Neural progenitor cell (in vitro differentiated cells): ENCODE measurements around the gene NLK. TPM values are rescaled to one million over a fixed set of nuclear protein-coding genes. Genes with fewer than 3 reads are reported as not detected.

Experiments used
- DNase-seq: peaks from one replicate; pipeline ENCODE4 v3.0.0-alpha.2; 2016; ENCODE audit warnings: low spot score
- H2AFZ ChIP-seq: fragments of 200-600 bp; sonication (generic); replicated peaks from 2 replicates; pipeline ENCODE4 v1.6.1; 2016; ENCODE audit warnings: antibody characterized with exemption
- H3F3A ChIP-seq: fragments of 200-600 bp; sonication (generic); 2 replicates; pipeline ENCODE4 v1.6.1; 2016; ENCODE audit warnings: antibody characterized with exemption, low read depth
- H3K27ac ChIP-seq: fragments of 200-600 bp; sonication (generic); 2 replicates; pipeline ENCODE4 v1.5.1; 2016; ENCODE audit warnings: mild to moderate bottlenecking
- H3K27me3 ChIP-seq: fragments of 200-600 bp; sonication (generic); 2 replicates; pipeline ENCODE4 v1.6.1; 2016; ENCODE audit warnings: mild to moderate bottlenecking, moderate library complexity
- H3K36me3 ChIP-seq: fragments of 200-600 bp; sonication (generic); 2 replicates; pipeline ENCODE4 v1.5.1; 2016
- H3K4me1 ChIP-seq: fragments of 200-600 bp; sonication (generic); 2 replicates; pipeline ENCODE4 v1.6.1; 2016; ENCODE audit warnings: mixed run types
- H3K4me2 ChIP-seq: fragments of 200-600 bp; sonication (generic); 2 replicates; pipeline ENCODE4 v1.6.1; 2016
- H3K4me3 ChIP-seq: fragments of 200-600 bp; sonication (generic); 2 replicates; pipeline ENCODE4 v1.5.1; 2016
- H3K79me2 ChIP-seq: fragments of 200-600 bp; sonication (generic); 2 replicates; pipeline ENCODE4 v1.6.1; 2016; ENCODE audit warnings: low read depth
- H3K9ac ChIP-seq: fragments of 200-600 bp; sonication (generic); 2 replicates; pipeline ENCODE4 v1.6.1; 2016
- H3K9me3 ChIP-seq: fragments of 200-600 bp; sonication (generic); 2 replicates; pipeline ENCODE4 v1.5.1; 2016; ENCODE audit warnings: low read depth
- H4K20me1 ChIP-seq: fragments of 200-600 bp; sonication (generic); 2 replicates; pipeline ENCODE4 v1.6.1; 2016; ENCODE audit warnings: low read depth
- H3K27ac Mint-ChIP-seq: 3 replicates; pipeline ENCODE4 v1.8.0; 2021; ENCODE audit warnings: mixed read lengths
- H3K27me3 Mint-ChIP-seq: 2 replicates; pipeline ENCODE4 v1.8.0; 2022; ENCODE audit warnings: low read depth, mild to moderate bottlenecking, inconsistent platforms, moderate library complexity, mixed read lengths; ENCODE audit not compliant: insufficient read depth
- H3K36me3 Mint-ChIP-seq: 3 replicates; pipeline ENCODE4 v1.8.0; 2021; ENCODE audit warnings: mixed read lengths
- H3K4me1 Mint-ChIP-seq: 3 replicates; pipeline ENCODE4 v1.8.0; 2021; ENCODE audit warnings: mixed read lengths
- H3K4me3 Mint-ChIP-seq: 3 replicates; pipeline ENCODE4 v1.8.0; 2021; ENCODE audit warnings: mild to moderate bottlenecking, moderate library complexity, mixed read lengths
- H3K9me3 Mint-ChIP-seq: 3 replicates; pipeline ENCODE4 v1.8.0; 2020; ENCODE audit warnings: mixed read lengths
- CTCF ChIP-seq: fragments of 200-600 bp; sonication (generic); IDR thresholded peaks from 2 replicates; pipeline ENCODE4 v1.5.1; 2017; ENCODE audit warnings: antibody characterized with exemption, mild to moderate bottlenecking
- EZH2 ChIP-seq: fragments of 200-600 bp; sonication (generic); IDR thresholded peaks from 2 replicates; pipeline ENCODE4 v1.6.1; 2017; ENCODE audit warnings: antibody characterized with exemption, mild to moderate bottlenecking, moderate library complexity
- EZH2phosphoT487 ChIP-seq: fragments of 200-600 bp; sonication (generic); IDR thresholded peaks from 2 replicates; pipeline ENCODE4 v1.6.1; 2017; ENCODE audit warnings: antibody characterized with exemption
- total RNA-seq: library from RNA; depleted of rRNA; stranded (reverse); fragments of >200 nt; gene quantifications from 2 replicates; pipeline ENCODE4 v1.2.3, GENCODE V29; 2015; ENCODE audit warnings: low replicate concordance

The NLK gene
- total RNA-seq, 1 donor from 2014 or later, result 61.7 TPM

- H3K27ac ChIP-seq, result peak overlapping the region; percentile 63
- peaks cover 6% of the 10 kb centered on the region for H3K4me1 ChIP-seq
- TF ChIP-seq EZH2phosphoT487 (no peak), EZH2 (no peak), CTCF (no peak)
- H3K9ac ChIP-seq, result no peak overlapping the region
- peaks cover 16% of the 10 kb centered on the region for H3K4me1 Mint-ChIP-seq
- H3K79me2 ChIP-seq, result no peaks in the 10 kb centered on the region
- no peak for DNase-seq
- H3K9me3 ChIP-seq, result no peaks in the 10 kb centered on the region
- peaks cover 6% of the 10 kb centered on the region for H3K36me3 Mint-ChIP-seq
- H2AFZ ChIP-seq, result no peak overlapping the region
- no peaks in the 10 kb centered on the region for H3K27me3 ChIP-seq
- no peak overlapping the region for H3K4me3 ChIP-seq
- H3K4me2 ChIP-seq, result no peak overlapping the region
- H3K4me3 Mint-ChIP-seq, result no peak overlapping the region
- H3K27me3 Mint-ChIP-seq, result peaks cover 14% of the 10 kb centered on the region
- peaks cover 27% of the 10 kb centered on the region for H3F3A ChIP-seq
- no peaks in the 10 kb centered on the region for H4K20me1 ChIP-seq
- peaks cover 10% of the 10 kb centered on the region for H3K9me3 Mint-ChIP-seq
- H3K36me3 ChIP-seq, result no peaks in the 10 kb centered on the region
- no peak overlapping the region for H3K27ac Mint-ChIP-seq
These were observed 182.8 kb downstream of the NLK start for GRCh38 chr17:28225271-28225670.

- Histone ChIP-seq H3K27me3 (no peaks in the 10 kb centered on the region), H3K4me2 (no peak overlapping the region), H3K36me3 (no peaks in the 10 kb centered on the region), H3K79me2 (no peaks in the 10 kb centered on the region), H3K27ac (no peak overlapping the region), H2AFZ (no peak overlapping the region), H3K4me3 (no peak overlapping the region), H3K9me3 (no peaks in the 10 kb centered on the region), H3K9ac (no peak overlapping the region), H4K20me1 (no peaks in the 10 kb centered on the region), H3F3A (peaks cover 27% of the 10 kb centered on the region), H3K4me1 (peaks cover 6% of the 10 kb centered on the region)
- Mint-ChIP-seq H3K9me3 (peaks cover 10% of the 10 kb centered on the region), H3K27me3 (peaks cover 14% of the 10 kb centered on the region), H3K36me3 (peaks cover 6% of the 10 kb centered on the region), H3K27ac (no peak overlapping the region), H3K4me1 (peaks cover 16% of the 10 kb centered on the region), H3K4me3 (peak overlapping the region; percentile 60)
- no peak for DNase-seq
- TF ChIP-seq EZH2 (no peak), EZH2phosphoT487 (no peak), CTCF (no peak)
These were observed 183.4 kb downstream of the NLK start for GRCh38 chr17:28225867-28226266.

- Histone ChIP-seq H3K27ac (no peak overlapping the region), H3K4me3 (peak overlapping the region; percentile 73), H3K4me1 (peaks cover 6% of the 10 kb centered on the region), H3K9me3 (no peaks in the 10 kb centered on the region), H3K36me3 (no peaks in the 10 kb centered on the region), H3F3A (peaks cover 27% of the 10 kb centered on the region), H3K9ac (no peak overlapping the region), H4K20me1 (no peaks in the 10 kb centered on the region), H3K27me3 (no peaks in the 10 kb centered on the region), H3K79me2 (no peaks in the 10 kb centered on the region), H3K4me2 (peak overlapping the region; percentile 92), H2AFZ (peak overlapping the region; percentile 59)
- Mint-ChIP-seq H3K4me3 (peak overlapping the region; percentile 50), H3K4me1 (peaks cover 16% of the 10 kb centered on the region), H3K27ac (no peak overlapping the region), H3K36me3 (peaks cover 6% of the 10 kb centered on the region), H3K9me3 (peaks cover 7% of the 10 kb centered on the region), H3K27me3 (peaks cover 14% of the 10 kb centered on the region)
- TF ChIP-seq EZH2, result no peak
- no peak for DNase-seq
These were observed 184.3 kb downstream of the NLK start for GRCh38 chr17:28226563-28227315.
